Heart left ventricle (tissue), 16 donors: ENCODE data around the gene KCNAB1. TPM values are rescaled to one million over a fixed set of nuclear protein-coding genes. Genes with fewer than 3 reads are reported as not detected.

ENCODE experiments used
- ATAC-seq, 4 donors: fragments of 200-7000 bp; cut with Tn5 transposase; one replicate each; pipeline ENCODE4 v1.9.1; 2020 to 2022; ENCODE audit warnings: moderate library complexity in 4 of 4, mild to moderate bottlenecking in 3 of 4, moderate number of reproducible peaks in 1 of 4
- DNase-seq, 5 donors: peaks; one replicate each; pipeline ENCODE4 v3.0.0-alpha.2; 2020
- H3K27ac ChIP-seq, 12 donors: fragments of 200-600 bp; sonication (generic) in 4 of 12; one replicate each; pipeline versions ENCODE4 v1.5.0 to v1.8.0; 2016 to 2022; ENCODE audit warnings: mild to moderate bottlenecking in 2 of 12
- H3K27me3 ChIP-seq, 9 donors: fragments of 200-600 bp; sonication (generic) in 2 of 9; one replicate each; pipeline versions ENCODE4 v1.5.1 to v1.8.0; 2016 to 2022; ENCODE audit warnings: mild to moderate bottlenecking in 3 of 9
- H3K36me3 ChIP-seq, 9 donors: fragments of 200-600 bp; sonication (generic) in 2 of 9; one replicate each; pipeline versions ENCODE4 v1.5.0 to v1.8.0; 2018 to 2022; ENCODE audit warnings: mild to moderate bottlenecking in 2 of 9
- H3K4me1 ChIP-seq, 12 donors: fragments of 200-600 bp; sonication (generic) in 4 of 12; one replicate each; pipeline versions ENCODE4 v1.5.0 to v1.8.0; 2016 to 2022; ENCODE audit warnings: mild to moderate bottlenecking in 3 of 12
- H3K4me3 ChIP-seq, 12 donors: fragments of 200-600 bp; sonication (generic) in 4 of 12; one replicate each; pipeline versions ENCODE4 v1.5.0 to v1.8.0; 2017 to 2022; ENCODE audit warnings: mild to moderate bottlenecking in 9 of 12, moderate library complexity in 4 of 12
- H3K9me3 ChIP-seq, 12 donors: fragments of 200-600 bp; sonication (generic) in 4 of 12; one replicate each; pipeline versions ENCODE4 v1.5.0 to v1.8.0; 2016 to 2022; ENCODE audit warnings: mild to moderate bottlenecking in 1 of 12
- CTCF ChIP-seq, 12 donors: fragments of 200-600 bp; sonication (generic) in 4 of 12; IDR thresholded peaks; one replicate each; pipeline versions ENCODE4 v1.5.0 to v1.8.0; 2018 to 2022; ENCODE audit warnings: antibody characterized with exemption in 12 of 12, mild to moderate bottlenecking in 5 of 12
- POLR2A ChIP-seq, 2 donors: fragments of 450-650 bp; IDR thresholded peaks; one replicate each; pipeline ENCODE4 v1.6.1; 2017; ENCODE audit warnings: antibody characterized with exemption in 2 of 2, mild to moderate bottlenecking in 2 of 2, moderate library complexity in 2 of 2
- WGBS, 4 donors: extraction: QIAGEN DNeasy Blood & Tissue Kit in 2 of 4; methylation state at CpG; one replicate each; pipeline versions ENCODE4 v1.1.5 to v1.1.7; 2013 to 2018; 5-methylcytosine and 5-hydroxymethylcytosine counted together
- intact Hi-C, 10 donors: fragments of 100-400 bp; cut with DNase I; formaldehyde crosslinking; loops; one replicate each; pipeline versions ENCODE4 v1.11.1 to v1.14.2; 2022
- polyA plus RNA-seq, 2 donors: library from polyadenylated mRNA; stranded (reverse); fragments of 200-250 nt; gene quantifications; one replicate each; pipeline ENCODE4 v1.2.3, GENCODE V29; 2013
- total RNA-seq, 9 donors: library from RNA; depleted of rRNA in 2 of 9; stranded (reverse); fragments of >200 nt in 2 of 9; fragmentation: NEBNext Ultra II Directional in 3 of 9; extraction: Animal tissue kit (Norgen Biotek cat#: 25700) in 3 of 9; gene quantifications; one replicate each; pipeline versions ENCODE4 v1.1.0 to v1.2.4, GENCODE V29; 2016 to 2023
- donor health status: ischemic (EF 13 %, LVEDD 7.1; RV severe dilation, severe dysfunction).
- donor health status: healthy with polysubstance abuse.
- donor health status: DM: no; HTN: yes; CAD: no.
- donor health status: DM: no; HTN: no; CAD: no.
- donor health status: ischemic (EF 25% LVEDD 6.9; RV normal size, moderate dysfunction).
- donor health status: ischemic (EF 25% LVEDD 5.7; RV mildly dilated, moderate dysfunction).
- donor health status: healthy.
- donor health status: DM: yes; HTN: yes; CAD: no.
- donor health status: ischemic (EF 35%, LVEDD 5.7; RV mildly dilated, moderate dysfunction).
- donor health status: nonischemic (EF 11% LVEDD 7.7; RV severe dilation, severe dysfunction).
- donor health status: DM: yes; HTN: yes; CAD: no.
- donor health status: PGD.
- donor health status: ischemic (EF 29% LVEDD 5.4; RV normal size, mild dysfunction).
- donor health status: nonischemic (EF 23%, LVEDD 6.1; RV moderate dilation, normal function).

Gene KCNAB1
- total and polyA plus RNA-seq, 11 donors = 1.1 to 3.5 (median 2.3) TPM

GRCh38 chr3:156418428-156418827 is 298.1 kb downstream of the KCNAB1 start:
- WGBS, 4 donors = 46 to 74% (median 74%) methylated on average over 2 of the region's 2 CpGs
- peaks cover 0 to 15% (median 4%) of the 10 kb centered on the region in 12 donors for H3K4me1 ChIP-seq
- DNase-seq (no peak), ATAC-seq (peak in 1 of 4 donors; percentile 27)
- no peak for TF ChIP-seq POLR2A (IDR thresholded peaks at IDR 0.05)
- no peak for TF ChIP-seq CTCF (IDR thresholded peaks at IDR 0.05)
- no peaks in the 10 kb centered on the region for H3K36me3 ChIP-seq
- intact Hi-C loops = no loop called here
- H3K4me3 ChIP-seq = no peak overlapping the region
- no peaks in the 10 kb centered on the region for H3K27me3 ChIP-seq
- no peak overlapping the region for H3K27ac ChIP-seq
- H3K9me3 ChIP-seq = no peaks in the 10 kb centered on the region

GRCh38 chr3:156421534-156421933 is 301.2 kb downstream of the KCNAB1 start:
- no peak overlapping the region for H3K4me3 ChIP-seq
- no peak for ATAC-seq
- TF ChIP-seq CTCF (IDR thresholded peaks at IDR 0.05) = no peak
- TF ChIP-seq POLR2A (IDR thresholded peaks at IDR 0.05) = no peak
- DNase-seq = no peak
- no peaks in the 10 kb centered on the region for H3K27me3 ChIP-seq
- no peak overlapping the region for H3K27ac ChIP-seq
- 91 to 99% (median 94%) methylated on average over 4 of the region's 4 CpGs for WGBS, 4 donors
- intact Hi-C loops = no loop called here
- H3K36me3 ChIP-seq = no peaks in the 10 kb centered on the region
- peaks cover 0 to 13% (median 2%) of the 10 kb centered on the region in 12 donors for H3K4me1 ChIP-seq
- no peaks in the 10 kb centered on the region for H3K9me3 ChIP-seq

- intact Hi-C loops = no loop called here
- DNase-seq (no peak), ATAC-seq (no peak)
- Histone ChIP-seq H3K36me3 (no peaks in the 10 kb centered on the region), H3K27ac (no peak overlapping the region), H3K4me3 (no peak overlapping the region), H3K4me1 (no peaks in the 10 kb centered on the region), H3K9me3 (no peaks in the 10 kb centered on the region), H3K27me3 (no peaks in the 10 kb centered on the region)
- TF ChIP-seq POLR2A (IDR thresholded peaks at IDR 0.05) = no peak
Observed at GRCh38 chr3:156424758-156425157, 304.4 kb downstream of the KCNAB1 start.

GRCh38 chr3:156425651-156426050 is 305.3 kb downstream of the KCNAB1 start:
- Histone ChIP-seq H3K27me3 (no peaks in the 10 kb centered on the region), H3K4me3 (no peak overlapping the region), H3K4me1 (no peaks in the 10 kb centered on the region), H3K9me3 (no peaks in the 10 kb centered on the region), H3K27ac (no peak overlapping the region), H3K36me3 (no peaks in the 10 kb centered on the region)
- no peak for TF ChIP-seq CTCF (IDR thresholded peaks at IDR 0.05)
- no peak for TF ChIP-seq POLR2A (IDR thresholded peaks at IDR 0.05)
- 71 to 78% (median 74%) methylated on average over 6 of the region's 6 CpGs for WGBS, 4 donors
- ATAC-seq = no peak
- intact Hi-C loops = no loop called here
- no peak for DNase-seq

- Histone ChIP-seq H3K9me3 (no peaks in the 10 kb centered on the region), H3K4me1 (no peaks in the 10 kb centered on the region), H3K27ac (peak overlapping the region in 1 of 12 donors; percentile 22), H3K27me3 (no peaks in the 10 kb centered on the region), H3K4me3 (no peak overlapping the region), H3K36me3 (no peaks in the 10 kb centered on the region)
- TF ChIP-seq CTCF (IDR thresholded peaks at IDR 0.05) = no peak
- TF ChIP-seq POLR2A (IDR thresholded peaks at IDR 0.05) = no peak
- WGBS, 4 donors = 53 to 74% (median 59%) methylated on average over 4 of the region's 4 CpGs
- intact Hi-C loops = no loop called here
- ATAC-seq (no peak), DNase-seq (no peak)
Observed at GRCh38 chr3:156429125-156429524, 308.7 kb downstream of the KCNAB1 start.
